Measurements from ENCODE around the gene COG3. TPM values are rescaled to one million over a fixed set of nuclear protein-coding genes. Genes with fewer than 3 reads are reported as not detected.

Gene COG3
- total RNA-seq, 1 experiment from 2014 or later = 23.3 TPM

DNA sequence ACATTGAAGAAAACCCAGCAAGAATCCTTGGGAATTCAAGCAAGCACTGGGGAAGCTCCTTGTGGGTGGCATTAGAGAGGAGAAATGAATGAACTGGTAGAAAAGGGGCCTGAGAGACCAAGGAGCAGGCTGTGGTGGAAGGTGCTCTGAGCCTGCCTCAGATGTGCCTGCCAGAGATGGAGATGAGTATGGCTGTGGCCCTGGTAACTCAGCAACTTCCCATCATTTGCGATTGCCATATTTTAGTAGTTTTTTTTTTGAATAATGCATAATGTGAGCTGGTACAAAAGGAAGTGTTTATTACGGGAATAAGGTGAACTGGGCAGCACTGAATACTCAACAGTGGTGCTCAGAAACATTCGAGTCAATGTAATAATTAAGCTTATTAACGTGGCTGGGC lies 111.7 kb downstream of the COG3 start:
- Histone ChIP-seq H3K79me2 (ENCODE audit: low read length) (no peaks in the 10 kb centered on the region), H3K4me2 (ENCODE audit: low read depth, low read length, poor library complexity, severe bottlenecking) (no peak overlapping the region), H3K4me1 (ENCODE audit: low read length) (no peaks in the 10 kb centered on the region), H3K27ac (ENCODE audit: low read length) (no peak overlapping the region), H3K9ac (ENCODE audit: low read length) (no peak overlapping the region), H3K9me3 (ENCODE audit: low read length) (no peaks in the 10 kb centered on the region), H3K9me2 (replicated peaks; ENCODE audit: insufficient read depth, low read length) (no peaks in the 10 kb centered on the region), H4K20me1 (ENCODE audit: insufficient read depth, low read depth, low read length) (no peaks in the 10 kb centered on the region), H3K36me3 (ENCODE audit: insufficient read depth, low read length) (no peaks in the 10 kb centered on the region), H2AFZ (ENCODE audit: low read length) (no peak overlapping the region), H3K27me3 (ENCODE audit: low read length) (no peaks in the 10 kb centered on the region), H3K4me3 (ENCODE audit: low read length) (no peak overlapping the region)
- no peak for DNase-seq

DNA sequence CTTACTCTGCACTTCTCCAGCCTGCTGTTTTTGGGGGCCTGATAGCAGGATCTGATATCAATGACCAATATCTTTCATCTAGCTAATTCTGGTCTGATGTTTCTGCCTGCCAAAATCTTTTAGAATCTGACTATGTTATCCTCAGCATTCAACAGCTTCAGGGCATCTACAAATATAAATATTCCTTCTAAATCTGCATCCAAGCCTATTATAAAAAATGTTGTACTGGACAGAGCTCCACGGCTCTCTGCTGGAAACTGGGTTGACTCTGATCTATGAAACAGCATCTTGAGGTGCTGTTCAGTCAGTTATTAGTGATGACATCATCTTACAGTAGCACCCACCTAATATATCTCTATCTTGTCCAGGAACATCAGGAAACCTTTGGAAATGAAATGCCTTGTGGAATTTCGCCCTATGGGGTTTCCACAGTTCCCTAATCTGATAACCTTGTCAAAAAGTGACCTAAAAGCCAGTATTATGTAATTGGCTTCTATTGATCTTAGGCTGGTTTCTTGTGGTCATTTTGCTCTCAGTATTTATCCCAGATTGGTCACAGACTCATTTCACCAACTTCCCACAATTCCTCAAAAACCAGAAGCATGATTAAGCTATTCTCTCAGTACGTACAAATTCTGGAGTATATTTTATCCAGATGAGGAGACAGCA lies 117.8 kb downstream of the COG3 start:
- no peak for DNase-seq
- Histone ChIP-seq H3K36me3 (ENCODE audit: insufficient read depth, low read length) (no peaks in the 10 kb centered on the region), H3K27ac (ENCODE audit: low read length) (no peak overlapping the region), H3K4me2 (ENCODE audit: low read depth, low read length, poor library complexity, severe bottlenecking) (no peak overlapping the region), H2AFZ (ENCODE audit: low read length) (no peak overlapping the region), H3K4me3 (ENCODE audit: low read length) (no peak overlapping the region), H3K4me1 (ENCODE audit: low read length) (no peaks in the 10 kb centered on the region), H3K79me2 (ENCODE audit: low read length) (no peaks in the 10 kb centered on the region), H3K9ac (ENCODE audit: low read length) (no peak overlapping the region), H3K9me3 (ENCODE audit: low read length) (no peaks in the 10 kb centered on the region), H3K9me2 (replicated peaks; ENCODE audit: insufficient read depth, low read length) (no peaks in the 10 kb centered on the region), H3K27me3 (ENCODE audit: low read length) (no peaks in the 10 kb centered on the region), H4K20me1 (ENCODE audit: insufficient read depth, low read depth, low read length) (no peaks in the 10 kb centered on the region)

GRCh38 chr13:45584816-45585215 lies 120.1 kb downstream of the COG3 start:
- H4K20me1 ChIP-seq (ENCODE audit: insufficient read depth, low read depth, low read length) = no peaks in the 10 kb centered on the region
- no peaks in the 10 kb centered on the region for H3K9me2 ChIP-seq (replicated peaks; ENCODE audit: insufficient read depth, low read length)
- H3K27me3 ChIP-seq (ENCODE audit: low read length) = no peaks in the 10 kb centered on the region
- no peak overlapping the region for H3K27ac ChIP-seq (ENCODE audit: low read length)
- H3K9ac ChIP-seq (ENCODE audit: low read length) = no peak overlapping the region
- no peaks in the 10 kb centered on the region for H3K4me1 ChIP-seq (ENCODE audit: low read length)
- no peak overlapping the region for H3K4me3 ChIP-seq (ENCODE audit: low read length)
- no peaks in the 10 kb centered on the region for H3K36me3 ChIP-seq (ENCODE audit: insufficient read depth, low read length)
- H3K9me3 ChIP-seq (ENCODE audit: low read length) = no peaks in the 10 kb centered on the region
- no peak for DNase-seq
- H3K79me2 ChIP-seq (ENCODE audit: low read length) = no peaks in the 10 kb centered on the region
- H3K4me2 ChIP-seq (ENCODE audit: low read depth, low read length, poor library complexity, severe bottlenecking) = no peak overlapping the region
- H2AFZ ChIP-seq (ENCODE audit: low read length) = no peak overlapping the region

Small RNAs within 50 kb of the gene (small RNA-seq; reads per million reads assigned to genes)
- gene RNA5SP27 (not detected), gene TIMM9P3 (not detected)

Other genes starting within 250 kb of the COG3 start
- gene TPT1, start 123.8 kb upstream of the COG3 start, total RNA-seq (2014; rRNA removed; shearing (Covaris generic); ENCODE audit: low replicate concordance) = 2,059 and 2,102 TPM in 2 replicates
- 0.04 TPM in 1 of 2 replicates, not detected in the other for gene SLC25A30, start 46.6 kb upstream of the COG3 start, total RNA-seq (2014; rRNA removed; shearing (Covaris generic); ENCODE audit: low replicate concordance)
- gene ERICH6B, start 150.8 kb downstream of the COG3 start, total RNA-seq (2014; rRNA removed; shearing (Covaris generic); ENCODE audit: low replicate concordance) = not detected in 2 replicates
- not detected in 2 replicates for gene CBY2, start 237.4 kb downstream of the COG3 start, total RNA-seq (2014; rRNA removed; shearing (Covaris generic); ENCODE audit: low replicate concordance)